ENCODE data around the gene ZNF746.
"Not testable (repeated sequence)": the region's sequence is repeated elsewhere in the genome, so short reads cannot be mapped to it uniquely, and the experiment has no call there.

The ZNF746 gene

GRCh38 chr7:149459540-149460452, 37.8 kb downstream of the ZNF746 start:
- no peak for DNase-seq (ENCODE audit: low spot score)

GRCh38 chr7:149459201-149459539, 38.4 kb downstream of the ZNF746 start:
- DNase-seq (ENCODE audit: low spot score): no peak

DNA sequence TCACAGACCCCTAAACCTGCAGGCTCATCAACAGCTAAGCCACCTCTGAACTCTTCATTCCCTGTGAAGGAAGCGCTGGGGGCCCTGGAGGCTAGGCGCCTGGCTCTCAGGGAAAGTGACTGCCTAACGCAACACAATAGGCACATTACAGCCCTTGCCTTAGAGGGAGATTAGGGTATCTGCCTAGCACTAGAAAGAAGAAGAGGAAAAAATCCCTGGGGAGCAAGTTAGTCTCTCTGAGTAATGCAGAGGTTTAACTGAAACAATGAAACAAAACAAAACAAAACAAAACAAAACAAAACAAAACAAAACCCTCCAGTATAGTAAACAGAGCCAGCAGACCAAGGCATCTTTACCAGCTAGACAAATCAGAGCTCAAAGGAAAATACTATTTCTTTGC, 39.4 kb downstream of the ZNF746 start:
- DNase-seq (ENCODE audit: low spot score): no peak

GRCh38 chr7:149457766-149458165, 39.8 kb downstream of the ZNF746 start:
- no peak for DNase-seq (ENCODE audit: low spot score)

- no peak for DNase-seq (ENCODE audit: low spot score)
Measured at GRCh38 chr7:149456506-149457421, 40.8 kb downstream of the ZNF746 start.

GRCh38 chr7:149455175-149455950, 42.2 kb downstream of the ZNF746 start:
- no peak for DNase-seq (ENCODE audit: low spot score)

- no peak for DNase-seq (ENCODE audit: low spot score)
Measured at GRCh38 chr7:149454750-149455149, 42.9 kb downstream of the ZNF746 start.

- no peak for DNase-seq (ENCODE audit: low spot score)
Measured at GRCh38 chr7:149454006-149454405, 43.6 kb downstream of the ZNF746 start.

DNA sequence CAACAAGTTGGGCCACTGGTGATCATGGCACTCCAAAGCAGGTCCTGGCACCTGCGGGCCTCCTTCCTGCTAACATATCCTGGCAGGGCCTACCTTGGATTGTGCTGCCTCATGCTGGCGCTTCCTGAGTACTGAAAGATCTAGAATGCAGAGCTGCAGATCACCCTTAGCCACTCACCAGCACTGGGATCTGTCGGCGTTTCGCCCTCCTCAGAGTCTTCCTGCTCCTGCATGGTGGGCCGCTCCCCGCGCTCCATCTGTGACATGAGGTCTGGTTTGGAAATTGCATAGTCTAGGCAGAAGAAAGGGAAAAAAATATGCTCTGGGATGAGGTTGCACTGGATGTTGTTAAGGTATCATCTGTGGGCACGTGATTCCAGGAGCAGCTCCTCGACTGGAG, 46.8 kb downstream of the ZNF746 start:
- DNase-seq (ENCODE audit: low spot score): no peak

DNA sequence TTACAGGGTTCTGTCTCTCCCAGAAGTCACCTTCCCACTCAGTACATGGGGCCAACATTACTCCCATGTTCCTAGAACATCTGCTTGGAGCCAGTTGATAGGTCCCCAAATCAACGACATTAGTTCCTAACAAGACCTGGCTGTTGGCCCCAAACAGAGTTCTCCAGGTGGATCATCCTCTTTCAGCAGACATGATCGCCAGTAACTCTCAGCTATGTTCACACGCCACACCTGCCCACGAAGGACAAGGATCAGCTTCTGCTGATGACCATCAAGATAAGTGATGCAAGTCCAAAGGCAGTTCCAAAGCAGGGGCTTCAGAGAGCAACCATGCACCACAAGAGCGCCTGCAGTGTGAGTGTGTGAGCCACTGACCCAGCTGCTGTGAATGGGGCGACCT, 47.7 kb downstream of the ZNF746 start:
- DNase-seq (ENCODE audit: low spot score): no peak

DNA sequence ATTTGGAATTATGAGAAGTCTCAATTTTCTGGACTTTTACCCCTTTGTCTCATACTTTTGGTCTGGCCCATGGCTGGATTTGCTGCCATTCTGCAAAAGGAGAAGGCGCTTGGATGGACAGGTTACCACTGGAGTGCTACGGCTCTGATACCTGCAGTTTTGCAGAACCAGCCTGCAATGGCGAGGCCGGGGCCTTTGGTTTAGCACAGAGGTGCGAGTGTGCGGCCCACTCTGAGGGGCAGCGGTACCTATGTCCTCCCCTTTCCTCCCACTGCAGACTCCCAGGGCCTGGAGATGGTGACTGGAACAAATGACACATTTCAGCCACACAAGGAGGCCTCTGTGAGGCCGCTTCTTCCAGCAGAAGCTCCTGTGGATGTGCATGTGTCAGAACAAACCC, 48.6 kb downstream of the ZNF746 start:
- no peak for DNase-seq (ENCODE audit: low spot score)

GRCh38 chr7:149446026-149446425, 51.6 kb downstream of the ZNF746 start:
- DNase-seq (ENCODE audit: low spot score): not testable (repeated sequence)

DNA sequence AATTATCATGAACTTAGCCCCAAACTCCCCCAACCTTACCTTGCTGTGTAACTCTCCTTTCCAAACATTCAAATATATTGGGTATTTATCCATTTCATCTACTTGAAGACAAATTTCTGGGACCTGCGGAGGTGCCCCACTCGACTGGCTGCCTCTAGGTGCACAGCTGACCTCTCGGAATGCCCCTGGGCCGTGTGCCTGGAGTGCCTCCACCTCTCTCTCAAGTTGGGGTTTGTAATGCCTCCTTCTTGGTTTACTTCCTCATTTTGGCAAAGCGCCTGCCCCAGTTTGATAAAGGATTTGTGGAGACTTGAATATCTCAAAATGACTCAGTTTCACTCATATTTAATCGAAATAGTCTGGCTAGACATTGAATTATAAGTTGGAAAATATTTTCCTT, 53.3 kb downstream of the ZNF746 start:
- DNase-seq (ENCODE audit: low spot score): no peak

- DNase-seq (ENCODE audit: low spot score): no peak
Measured at GRCh38 chr7:149443523-149443922, 54.1 kb downstream of the ZNF746 start.

DNA sequence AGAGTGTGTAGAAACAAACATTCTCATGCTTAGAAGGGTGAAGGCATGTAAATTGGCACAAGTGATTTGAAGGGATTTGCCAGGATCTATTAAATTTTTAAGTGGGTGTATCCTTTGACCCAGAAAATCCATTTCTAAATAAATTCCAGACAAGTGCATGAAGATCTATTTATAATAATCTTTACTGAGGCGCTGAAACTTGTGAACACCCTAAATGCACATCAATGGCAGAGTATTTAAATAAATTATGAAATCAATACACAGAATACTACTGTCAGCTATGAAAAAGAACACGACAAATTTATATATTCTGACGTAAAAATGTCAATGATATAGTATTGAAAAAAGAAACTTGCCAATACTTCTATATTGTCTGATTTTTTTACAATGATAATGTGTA, 54.7 kb downstream of the ZNF746 start:
- no peak for DNase-seq (ENCODE audit: low spot score)

GRCh38 chr7:149440222-149440621, 57.4 kb downstream of the ZNF746 start:
- no peak for DNase-seq (ENCODE audit: low spot score)

GRCh38 chr7:149436358-149436757, 61.3 kb downstream of the ZNF746 start:
- DNase-seq (ENCODE audit: low spot score): no peak

GRCh38 chr7:149433124-149433523, 64.5 kb downstream of the ZNF746 start:
- DNase-seq (ENCODE audit: low spot score): no peak

DNA sequence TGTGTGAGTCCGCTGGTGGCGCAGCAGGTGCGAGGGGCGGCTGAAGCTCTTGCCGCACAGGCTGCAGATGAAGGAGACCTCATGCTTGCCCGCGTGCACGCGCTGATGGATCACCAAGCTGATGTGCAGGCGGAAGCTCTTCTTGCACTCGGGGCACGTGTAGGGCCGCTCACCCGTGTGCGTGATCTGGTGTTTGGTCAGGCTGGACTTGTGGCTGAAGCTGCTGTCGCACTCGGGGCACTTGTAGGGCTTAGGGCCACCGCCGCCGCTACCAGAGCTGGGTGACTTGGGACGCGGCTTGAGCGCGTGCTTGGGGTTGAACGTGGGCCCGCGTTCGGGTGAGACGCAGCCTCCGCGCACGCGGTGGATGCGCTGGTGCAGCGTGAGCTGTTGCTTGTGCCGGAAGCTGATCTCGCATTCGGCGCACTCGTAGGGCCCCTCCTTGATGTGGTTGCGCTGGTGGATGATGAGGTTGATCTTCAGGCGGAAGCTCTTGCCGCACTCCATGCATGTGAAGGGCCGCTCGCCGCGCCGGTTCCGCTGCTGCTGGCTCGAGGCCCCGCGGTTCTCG, 65.4 kb downstream of the ZNF746 start:
- no peak for DNase-seq (ENCODE audit: low spot score)

DNA sequence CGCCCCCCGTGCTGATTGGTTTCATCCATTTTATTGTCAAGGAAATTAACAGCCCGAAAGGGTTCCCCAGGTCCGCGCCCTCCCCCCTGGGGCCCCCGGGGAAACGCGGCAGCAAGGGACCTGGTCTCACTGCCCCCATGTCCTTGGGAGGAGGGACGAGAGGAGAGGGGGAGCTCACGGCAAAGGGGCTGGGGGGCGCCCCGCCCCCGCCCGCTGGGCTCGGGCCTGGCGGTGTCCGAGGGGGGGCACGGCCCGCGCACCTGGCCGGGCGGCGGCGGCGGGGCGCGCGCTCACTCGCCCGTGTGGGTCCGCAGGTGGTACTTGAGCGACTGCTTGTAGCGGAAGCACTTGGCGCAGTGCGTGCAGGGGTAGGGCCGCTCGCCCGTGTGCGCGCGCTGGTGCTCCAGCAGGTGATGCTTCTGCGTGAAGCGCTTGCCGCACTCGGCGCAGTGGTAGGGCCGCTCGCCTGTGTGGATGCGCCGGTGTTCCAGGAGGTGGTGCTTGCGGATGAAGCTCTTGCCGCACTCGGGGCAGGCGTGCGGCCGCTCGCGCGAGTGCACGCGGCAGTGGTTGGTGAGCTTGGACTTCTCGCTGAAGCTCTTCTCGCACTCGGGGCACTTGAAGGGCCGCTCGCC, 66.0 kb downstream of the ZNF746 start:
- DNase-seq (ENCODE audit: low spot score): no peak

DNA sequence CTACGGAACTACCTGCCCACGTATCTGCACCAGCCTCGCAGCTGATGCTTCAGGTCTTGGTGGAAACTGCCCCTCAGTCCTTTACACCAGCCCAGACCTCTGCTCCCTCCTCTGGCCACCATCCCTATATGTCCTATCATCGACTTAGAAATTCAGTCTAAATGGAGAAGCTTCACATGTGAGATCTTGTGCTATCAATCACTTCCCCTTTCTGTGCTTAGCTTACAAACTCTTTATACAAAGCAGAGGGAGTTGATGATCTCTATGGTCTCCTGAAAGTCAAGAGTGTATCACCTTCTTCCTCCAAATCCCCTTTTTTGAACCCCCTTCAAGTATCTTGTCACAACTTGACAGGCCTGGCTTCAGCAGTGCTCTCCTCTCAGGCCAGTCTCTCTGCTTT, 67.4 kb downstream of the ZNF746 start:
- DNase-seq (ENCODE audit: low spot score): no peak

Measured in CD4-positive, alpha-beta T cell treated with Interleukin-15 for 4 hours (primary cell).